CD4-positive, CD25-positive, alpha-beta regulatory T cell (primary cell): ENCODE data around the gene IFITM2. TPM values are rescaled to one million over a fixed set of nuclear protein-coding genes. Genes with fewer than 3 reads are reported as not detected.
"Not testable (repeated sequence)": the region's sequence is repeated elsewhere in the genome, so short reads cannot be mapped to it uniquely, and the experiment has no call there.

Experiments used
- ATAC-seq, 2 donors: fragments of 150-1000 bp; cut with Tn5 transposase; one replicate each; pipeline ENCODE4 v1.10.0; 2021; ENCODE audit warnings: low read depth in 2 of 2, moderate number of reproducible peaks in 2 of 2, moderate library complexity in 1 of 2
- DNase-seq, 3 donors: peaks; one replicate each; pipeline versions ENCODE4 v3.0.0 to v3.0.0-alpha.2; 2012 to 2022; ENCODE audit warnings: mixed read lengths in 1 of 3
- H3K27ac ChIP-seq: one replicate; pipeline ENCODE4 v1.7.0; 2013; ENCODE audit warnings: mild to moderate bottlenecking, low read length; ENCODE audit not compliant: insufficient read depth, poor library complexity, severe bottlenecking
- H3K27me3 ChIP-seq: one replicate; pipeline ENCODE4 v1.7.0; 2013; ENCODE audit warnings: low read length; ENCODE audit not compliant: control insufficient read depth, insufficient read depth
- H3K36me3 ChIP-seq: one replicate; pipeline ENCODE4 v1.7.0; 2013; ENCODE audit warnings: mild to moderate bottlenecking, low read length, moderate library complexity; ENCODE audit not compliant: control insufficient read depth, insufficient read depth
- H3K4me1 ChIP-seq: 2 replicates; pipeline ENCODE4 v1.7.0; 2013; ENCODE audit warnings: mild to moderate bottlenecking, low read length; ENCODE audit not compliant: insufficient read depth, control insufficient read depth, poor library complexity, severe bottlenecking
- H3K4me3 ChIP-seq: one replicate; pipeline ENCODE4 v1.7.0; 2013; ENCODE audit warnings: low read depth, mild to moderate bottlenecking, low read length, moderate library complexity
- H3K9me3 ChIP-seq, 2 experiments: 1 replicate in 1 of 2; 2 replicates in 1 of 2; pipeline ENCODE4 v1.7.0; 2013; ENCODE audit warnings: low read length in 2 of 2, mild to moderate bottlenecking in 1 of 2, moderate library complexity in 1 of 2; ENCODE audit not compliant: control insufficient read depth in 2 of 2
- H3K27ac Mint-ChIP-seq, 3 donors: one replicate each; pipeline ENCODE4 v1.8.0; 2020 to 2022; ENCODE audit warnings: mild to moderate bottlenecking in 3 of 3, mixed read lengths in 3 of 3, moderate library complexity in 2 of 3
- H3K27me3 Mint-ChIP-seq: one replicate; pipeline ENCODE4 v1.8.0; 2022; ENCODE audit warnings: mild to moderate bottlenecking, mixed read lengths
- H3K36me3 Mint-ChIP-seq: one replicate; pipeline ENCODE4 v1.8.0; 2020; ENCODE audit warnings: mixed read lengths
- H3K4me1 Mint-ChIP-seq, 4 donors: one replicate each; pipeline ENCODE4 v1.8.0; 2020 to 2022; ENCODE audit warnings: mixed read lengths in 4 of 4, mild to moderate bottlenecking in 1 of 4
- H3K4me3 Mint-ChIP-seq, 4 donors: one replicate each; pipeline ENCODE4 v1.8.0; 2020 to 2022; ENCODE audit warnings: mild to moderate bottlenecking in 4 of 4, mixed read lengths in 4 of 4, moderate library complexity in 3 of 4
- H3K9me3 Mint-ChIP-seq, 7 donors: one replicate each; pipeline ENCODE4 v1.8.0; 2020 to 2022; ENCODE audit warnings: mixed read lengths in 7 of 7, mild to moderate bottlenecking in 3 of 7, moderate library complexity in 2 of 7
- polyA plus RNA-seq, 4 donors: library from polyadenylated mRNA; unstranded; fragments of 300-500 nt; fragmentation: Illumina TruSeq; gene quantifications; one replicate each; pipeline ENCODE4 v1.2.3, GENCODE V29; 2021
- total RNA-seq: library from RNA; stranded (reverse); gene quantifications from one replicate; pipeline ENCODE4 v1.2.3, GENCODE V29; 2022

IFITM2 gene
- total and polyA plus RNA-seq, 5 donors from 2014 or later: 376 to 2,097 (median 1,834) TPM

- peaks cover 64% of the 10 kb centered on the region for H3K4me1 ChIP-seq
- no peak for ATAC-seq
- peak overlapping the region; percentile 66 for H3K4me3 ChIP-seq
- Mint-ChIP-seq H3K4me1 (peaks cover 6 to 59% (median 25%) of the 10 kb centered on the region in 4 donors), H3K9me3 (no peaks in the 10 kb centered on the region), H3K27ac (peak overlapping the region; percentile 94 to 96 (median 95)), H3K27me3 (peaks cover 25% of the 10 kb centered on the region), H3K36me3 (peaks cover 12% of the 10 kb centered on the region), H3K4me3 (peak overlapping the region; percentile 90 to 96 (median 94))
- no peaks in the 10 kb centered on the region for H3K36me3 ChIP-seq
- peak overlapping the region; percentile 84 for H3K27ac ChIP-seq
- DNase-seq: peak in 1 of 3 donors; percentile 45
- no peaks in the 10 kb centered on the region for H3K27me3 ChIP-seq
- H3K9me3 ChIP-seq: no peaks in the 10 kb centered on the region
Measured at GRCh38 chr11:316031-316701, 8.6 kb downstream of the IFITM2 start.

GRCh38 chr11:316891-317301 is 9.3 kb downstream of the IFITM2 start:
- ATAC-seq (no peak), DNase-seq (no peak)
- Mint-ChIP-seq H3K27ac (peak overlapping the region; percentile 94 to 96 (median 95)), H3K27me3 (peaks cover 25% of the 10 kb centered on the region), H3K4me1 (peaks cover 6 to 56% (median 24%) of the 10 kb centered on the region in 4 donors), H3K9me3 (no peaks in the 10 kb centered on the region), H3K36me3 (peaks cover 12% of the 10 kb centered on the region), H3K4me3 (peak overlapping the region; percentile 90 to 96 (median 94))
- Histone ChIP-seq H3K4me1 (peaks cover 60% of the 10 kb centered on the region), H3K27ac (peak overlapping the region; percentile 84), H3K9me3 (no peaks in the 10 kb centered on the region), H3K27me3 (no peaks in the 10 kb centered on the region), H3K4me3 (peak overlapping the region; percentile 66), H3K36me3 (no peaks in the 10 kb centered on the region)

GRCh38 chr11:317668-318404 is 10.2 kb downstream of the IFITM2 start:
- H3K36me3 Mint-ChIP-seq: peaks cover 12% of the 10 kb centered on the region
- DNase-seq, H3K9me3 Mint-ChIP-seq, H3K36me3 ChIP-seq, ATAC-seq, H3K27me3 ChIP-seq, H3K9me3 ChIP-seq: not testable (repeated sequence)
- peaks cover 25% of the 10 kb centered on the region for H3K27me3 Mint-ChIP-seq
- peak overlapping the region; percentile 65 for H3K4me3 ChIP-seq
- peaks cover 6 to 46% (median 18%) of the 10 kb centered on the region in 4 donors for H3K4me1 Mint-ChIP-seq
- H3K4me1 ChIP-seq: peaks cover 51% of the 10 kb centered on the region
- peak overlapping the region; percentile 94 to 96 (median 95) for H3K27ac Mint-ChIP-seq
- peak overlapping the region; percentile 84 for H3K27ac ChIP-seq
- peak overlapping the region; percentile 90 to 96 (median 94) for H3K4me3 Mint-ChIP-seq

GRCh38 chr11:318405-319120 is 10.9 kb downstream of the IFITM2 start:
- Mint-ChIP-seq H3K27me3 (peaks cover 25% of the 10 kb centered on the region), H3K4me1 (peaks cover 6 to 41% (median 16%) of the 10 kb centered on the region in 4 donors)
- H3K27ac ChIP-seq: peak overlapping the region; percentile 14

GRCh38 chr11:319121-319887 is 11.7 kb downstream of the IFITM2 start:
- peak overlapping the region; percentile 33 for H3K27ac ChIP-seq
- Mint-ChIP-seq H3K4me1 (peaks cover 6 to 39% (median 15%) of the 10 kb centered on the region in 4 donors), H3K27me3 (peaks cover 25% of the 10 kb centered on the region), H3K27ac (peak overlapping the region; percentile 65 to 91 (median 89)), H3K36me3 (peaks cover 12% of the 10 kb centered on the region), H3K4me3 (peak overlapping the region; percentile 85 to 98 (median 86))
- H3K4me1 ChIP-seq: peaks cover 40% of the 10 kb centered on the region
- peak in 1 of 2 donors; percentile 18 for ATAC-seq
- not testable (repeated sequence) for H3K4me3 ChIP-seq, H3K36me3 ChIP-seq, DNase-seq, H3K9me3 ChIP-seq, H3K9me3 Mint-ChIP-seq, H3K27me3 ChIP-seq

More at GRCh38 chr11:318405-319120, 10.9 kb downstream of the IFITM2 start:
- not testable (repeated sequence) for H3K9me3 Mint-ChIP-seq, H3K27ac Mint-ChIP-seq, H3K9me3 ChIP-seq, H3K4me3 Mint-ChIP-seq, H3K36me3 ChIP-seq, H3K4me3 ChIP-seq, DNase-seq, H3K27me3 ChIP-seq
- peaks cover 12% of the 10 kb centered on the region for H3K36me3 Mint-ChIP-seq
- H3K4me1 ChIP-seq: peaks cover 43% of the 10 kb centered on the region
- peak; percentile 29 to 35 for ATAC-seq

- H3K27me3 ChIP-seq, H3K36me3 ChIP-seq, H3K9me3 ChIP-seq, H3K4me3 ChIP-seq, H3K9me3 Mint-ChIP-seq, DNase-seq: not testable (repeated sequence)
- peak in 1 of 2 donors; percentile 1 for ATAC-seq
- Histone ChIP-seq H3K4me1 (peaks cover 40% of the 10 kb centered on the region), H3K27ac (peak overlapping the region; percentile 33)
- H3K4me1 Mint-ChIP-seq: peaks cover 6 to 45% (median 20%) of the 10 kb centered on the region in 4 donors
- H3K36me3 Mint-ChIP-seq: peaks cover 11% of the 10 kb centered on the region
- peak overlapping the region; percentile 85 to 98 (median 86) for H3K4me3 Mint-ChIP-seq
- peaks cover 22% of the 10 kb centered on the region for H3K27me3 Mint-ChIP-seq
- peak overlapping the region; percentile 65 to 91 (median 89) for H3K27ac Mint-ChIP-seq
Measured at GRCh38 chr11:319888-320273, 12.3 kb downstream of the IFITM2 start.

- Mint-ChIP-seq H3K27ac (peak overlapping the region; percentile 70 to 80 (median 74)), H3K4me3 (peak overlapping the region in 1 of 4 donors; percentile 70), H3K36me3 (no peaks in the 10 kb centered on the region), H3K4me1 (peaks cover 2 to 60% (median 25%) of the 10 kb centered on the region in 4 donors), H3K9me3 (peaks cover 0 to 1% (median 0%) of the 10 kb centered on the region in 7 donors), H3K27me3 (peaks cover 5% of the 10 kb centered on the region)
- H3K36me3 ChIP-seq: no peaks in the 10 kb centered on the region
- no peak overlapping the region for H3K4me3 ChIP-seq
- H3K4me1 ChIP-seq: peaks cover 31% of the 10 kb centered on the region
- H3K9me3 ChIP-seq: no peaks in the 10 kb centered on the region
- no peak overlapping the region for H3K27ac ChIP-seq
- H3K27me3 ChIP-seq: no peaks in the 10 kb centered on the region
- no peak for DNase-seq
- no peak for ATAC-seq
Measured at GRCh38 chr11:324156-324555, 16.5 kb downstream of the IFITM2 start.
